Effector memory CD8-positive, alpha-beta T cell (primary cell): Measurements from ENCODE around the gene KIAA1210.

Source experiments
- ATAC-seq: fragments of 150-1000 bp; cut with Tn5 transposase; replicated peaks from 2 replicates; pipeline ENCODE4 v1.10.0; 2021; ENCODE audit warnings: mild to moderate bottlenecking, moderate library complexity
- DNase-seq, 3 experiments: peaks; one replicate each; pipeline ENCODE4 v3.0.0; 2021
- H3K27ac Mint-ChIP-seq, 2 donors: one replicate each; pipeline ENCODE4 v1.8.0; 2022; ENCODE audit warnings: mild to moderate bottlenecking in 2 of 2, mixed read lengths in 2 of 2, moderate library complexity in 2 of 2
- H3K27me3 Mint-ChIP-seq, 2 donors: one replicate each; pipeline ENCODE4 v1.8.0; 2022; ENCODE audit warnings: mixed read lengths in 2 of 2
- H3K36me3 Mint-ChIP-seq: one replicate; pipeline ENCODE4 v1.8.0; 2022; ENCODE audit warnings: mild to moderate bottlenecking, moderate library complexity, mixed read lengths; ENCODE audit not compliant: insufficient read depth
- H3K4me1 Mint-ChIP-seq, 2 donors: one replicate each; pipeline ENCODE4 v1.8.0; 2022; ENCODE audit warnings: low read depth in 2 of 2, mixed read lengths in 2 of 2
- H3K4me3 Mint-ChIP-seq, 2 donors: one replicate each; pipeline ENCODE4 v1.8.0; 2022; ENCODE audit warnings: mild to moderate bottlenecking in 2 of 2, mixed read lengths in 2 of 2, moderate library complexity in 2 of 2
- H3K9me3 Mint-ChIP-seq, 2 donors: one replicate each; pipeline ENCODE4 v1.8.0; 2022; ENCODE audit warnings: mixed read lengths in 2 of 2

KIAA1210 gene

DNA sequence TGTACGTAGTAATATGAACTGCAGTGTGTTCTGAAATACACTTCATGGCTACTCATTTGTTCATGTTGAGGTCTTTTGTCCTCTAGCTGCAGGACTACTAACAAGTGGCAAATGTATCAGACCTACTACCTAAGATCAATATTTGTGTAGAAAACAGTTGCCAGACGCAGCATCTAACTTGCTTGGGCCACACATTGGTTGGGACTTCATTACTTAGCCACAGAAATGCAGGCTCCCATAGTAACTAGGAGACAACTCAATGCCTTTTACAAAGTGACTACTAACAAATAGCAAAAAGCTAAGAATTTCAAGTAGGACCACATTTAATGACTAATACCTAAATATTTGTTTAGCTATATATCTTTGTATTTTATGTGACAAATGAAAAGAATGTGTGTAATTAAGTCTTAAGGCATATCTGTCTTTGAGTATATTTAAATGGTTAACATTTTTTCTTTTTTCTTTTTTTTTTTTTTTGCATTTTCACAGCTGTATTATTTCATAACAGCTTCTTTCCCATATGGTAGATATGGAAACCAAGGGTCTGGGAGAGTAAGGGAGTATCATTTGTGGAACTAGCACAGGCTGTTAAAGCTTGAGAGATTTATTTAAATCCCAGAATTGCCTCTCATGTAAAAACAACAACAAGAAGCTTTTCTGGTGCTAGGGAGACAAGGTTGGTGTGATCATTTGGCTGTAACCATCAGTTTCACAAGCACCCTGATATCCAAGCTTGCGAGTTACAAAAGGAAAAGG, 52.2 kb downstream of the KIAA1210 start:
- peaks cover 0 to 13% of the 10 kb centered on the region in 2 donors for H3K27me3 Mint-ChIP-seq
- ATAC-seq (no peak), DNase-seq (no peak)
- H3K4me1 Mint-ChIP-seq: no peaks in the 10 kb centered on the region
- H3K27ac Mint-ChIP-seq: no peak overlapping the region
- no peaks in the 10 kb centered on the region for H3K36me3 Mint-ChIP-seq
- H3K4me3 Mint-ChIP-seq: no peak overlapping the region
- H3K9me3 Mint-ChIP-seq: no peaks in the 10 kb centered on the region

DNA sequence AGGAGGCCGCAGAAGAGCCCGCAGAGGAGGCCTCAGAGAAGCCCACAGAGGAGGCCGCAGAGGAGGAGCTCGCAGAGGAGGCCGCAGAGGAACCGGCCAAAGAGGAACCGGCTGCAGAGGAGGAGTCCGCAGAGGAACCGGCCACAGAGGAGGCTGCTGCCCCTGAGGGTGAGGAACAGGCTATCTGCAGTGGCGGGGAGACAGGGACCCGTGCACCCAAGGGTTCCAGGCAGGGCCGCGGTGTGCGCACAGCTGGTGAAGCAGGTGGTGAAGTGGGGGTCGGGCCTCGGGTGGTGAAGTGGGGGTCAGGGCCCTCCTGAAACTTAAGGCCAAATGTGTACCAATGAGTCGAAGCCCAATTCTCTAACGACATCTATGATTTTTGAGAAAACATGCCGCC, 53.7 kb downstream of the KIAA1210 start:
- peaks cover 0 to 2% of the 10 kb centered on the region in 2 donors for H3K27me3 Mint-ChIP-seq
- no peaks in the 10 kb centered on the region for H3K36me3 Mint-ChIP-seq
- H3K4me1 Mint-ChIP-seq: no peaks in the 10 kb centered on the region
- DNase-seq: no peak
- H3K4me3 Mint-ChIP-seq: no peak overlapping the region
- H3K9me3 Mint-ChIP-seq: no peaks in the 10 kb centered on the region
- ATAC-seq: no peak
- no peak overlapping the region for H3K27ac Mint-ChIP-seq

GRCh38 chrX:119073200-119073905, 54.3 kb downstream of the KIAA1210 start:
- Mint-ChIP-seq H3K9me3 (no peaks in the 10 kb centered on the region), H3K4me3 (no peak overlapping the region), H3K4me1 (no peaks in the 10 kb centered on the region), H3K27me3 (no peaks in the 10 kb centered on the region), H3K36me3 (no peaks in the 10 kb centered on the region), H3K27ac (no peak overlapping the region)
- ATAC-seq (no peak), DNase-seq (no peak)

GRCh38 chrX:119072744-119073143, 54.9 kb downstream of the KIAA1210 start, which contains the start of gene CT47C1:
Gene CT47C1 (plus strand): TSS chrX:119072993. CDS start chrX:119073226, 233 bp downstream.
- ATAC-seq (no peak), DNase-seq (no peak)
- H3K36me3 Mint-ChIP-seq: no peaks in the 10 kb centered on the region
- no peak within 1 kb of the TSS for H3K4me3 Mint-ChIP-seq
- no peak within 1 kb of the TSS for H3K27ac Mint-ChIP-seq
- no peaks in the 10 kb centered on the region for H3K9me3 Mint-ChIP-seq
- H3K4me1 Mint-ChIP-seq: no peaks in the 10 kb centered on the region
- H3K27me3 Mint-ChIP-seq: no peaks in the 10 kb centered on the region

DNA sequence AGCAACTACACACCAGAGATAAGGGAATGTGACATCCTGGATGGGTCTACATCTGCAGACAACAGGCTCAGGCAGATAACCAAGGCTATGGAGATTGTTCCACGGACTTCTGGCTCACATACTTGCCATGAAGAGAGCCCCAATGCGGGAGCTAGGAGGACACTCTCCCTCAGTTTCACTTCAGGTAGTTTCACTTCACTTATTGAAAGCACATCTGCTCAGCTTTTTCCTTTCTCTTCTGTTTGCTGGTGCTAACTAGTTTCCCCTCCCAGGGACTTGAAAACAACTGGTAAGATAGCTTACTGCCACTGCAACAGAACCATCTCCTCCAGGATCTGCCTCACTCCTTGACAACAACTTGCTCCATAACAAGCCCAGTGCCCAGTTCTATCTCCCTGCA, 56.2 kb downstream of the KIAA1210 start:
- Mint-ChIP-seq H3K4me1 (no peaks in the 10 kb centered on the region), H3K4me3 (no peak overlapping the region), H3K27me3 (no peaks in the 10 kb centered on the region), H3K27ac (no peak overlapping the region), H3K9me3 (no peaks in the 10 kb centered on the region), H3K36me3 (no peaks in the 10 kb centered on the region)
- DNase-seq (no peak), ATAC-seq (no peak)

DNA sequence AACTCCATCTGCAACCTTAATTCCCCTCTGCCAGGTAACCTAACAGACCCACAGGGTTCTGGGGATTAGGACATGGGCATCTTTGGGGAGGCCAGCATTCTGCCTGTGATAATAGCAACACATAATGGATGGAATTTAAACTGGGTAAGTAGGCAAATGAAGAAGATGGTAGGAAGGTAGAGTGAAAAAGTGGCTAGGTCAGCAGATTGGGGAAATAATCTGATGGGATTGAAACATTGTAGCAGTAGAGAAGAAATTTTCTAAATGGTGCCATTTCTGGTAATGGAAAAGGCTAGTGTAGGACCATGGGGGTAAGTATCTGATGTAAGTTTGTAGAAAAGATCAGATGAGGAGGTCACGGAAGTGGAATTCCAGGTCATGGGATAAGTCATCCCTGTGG, 57.9 kb downstream of the KIAA1210 start:
- ATAC-seq (no peak), DNase-seq (no peak)
- Mint-ChIP-seq H3K4me3 (no peak overlapping the region), H3K9me3 (no peaks in the 10 kb centered on the region), H3K36me3 (no peaks in the 10 kb centered on the region), H3K27me3 (no peaks in the 10 kb centered on the region), H3K27ac (no peak overlapping the region), H3K4me1 (no peaks in the 10 kb centered on the region)

- no peaks in the 10 kb centered on the region for H3K27me3 Mint-ChIP-seq
- no peak overlapping the region for H3K27ac Mint-ChIP-seq
- H3K4me3 Mint-ChIP-seq: no peak overlapping the region
- H3K9me3 Mint-ChIP-seq: no peaks in the 10 kb centered on the region
- DNase-seq: no peak
- ATAC-seq: no peak
- H3K36me3 Mint-ChIP-seq: no peaks in the 10 kb centered on the region
- no peaks in the 10 kb centered on the region for H3K4me1 Mint-ChIP-seq
Observed at GRCh38 chrX:119069128-119069527, 58.5 kb downstream of the KIAA1210 start.

DNA sequence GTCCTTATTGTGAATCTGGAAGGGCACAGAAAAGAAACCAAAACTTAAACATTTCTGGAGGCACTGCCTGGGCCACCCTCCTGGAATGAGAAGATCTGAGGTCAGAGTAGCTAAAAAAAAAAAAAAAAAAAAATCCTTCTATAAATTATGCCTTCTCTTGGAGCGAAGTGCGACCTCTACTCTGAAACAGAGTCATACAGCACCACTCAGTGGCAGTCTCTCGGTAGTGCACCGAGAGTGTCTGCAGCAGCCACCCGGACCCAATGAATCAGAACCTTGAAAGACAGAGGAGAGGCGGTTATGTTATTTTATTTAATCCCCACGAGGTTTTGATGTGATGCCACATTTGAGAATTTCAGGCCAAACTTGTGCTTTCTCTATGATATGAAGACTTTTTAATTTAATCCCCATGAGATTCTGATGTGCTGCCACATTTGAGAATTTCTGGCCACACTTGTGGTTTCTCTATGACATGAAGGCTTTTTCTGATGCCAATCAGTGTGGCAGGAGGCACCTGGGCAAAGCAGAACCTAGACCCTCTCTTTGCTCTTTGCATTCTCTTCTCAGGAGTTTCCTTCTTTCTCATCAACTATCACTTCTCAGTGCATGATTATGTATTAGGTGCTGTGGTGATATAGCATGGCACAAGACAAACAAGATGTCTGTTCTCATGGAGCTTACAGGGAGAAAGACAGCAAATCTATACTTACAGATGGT, 60.4 kb downstream of the KIAA1210 start:
- H3K9me3 Mint-ChIP-seq: no peaks in the 10 kb centered on the region
- no peaks in the 10 kb centered on the region for H3K36me3 Mint-ChIP-seq
- no peaks in the 10 kb centered on the region for H3K27me3 Mint-ChIP-seq
- no peak overlapping the region for H3K27ac Mint-ChIP-seq
- peak in 2 of 3 experiments; percentile 1 for DNase-seq
- H3K4me1 Mint-ChIP-seq: no peaks in the 10 kb centered on the region
- H3K4me3 Mint-ChIP-seq: no peak overlapping the region
- no peak for ATAC-seq

DNA sequence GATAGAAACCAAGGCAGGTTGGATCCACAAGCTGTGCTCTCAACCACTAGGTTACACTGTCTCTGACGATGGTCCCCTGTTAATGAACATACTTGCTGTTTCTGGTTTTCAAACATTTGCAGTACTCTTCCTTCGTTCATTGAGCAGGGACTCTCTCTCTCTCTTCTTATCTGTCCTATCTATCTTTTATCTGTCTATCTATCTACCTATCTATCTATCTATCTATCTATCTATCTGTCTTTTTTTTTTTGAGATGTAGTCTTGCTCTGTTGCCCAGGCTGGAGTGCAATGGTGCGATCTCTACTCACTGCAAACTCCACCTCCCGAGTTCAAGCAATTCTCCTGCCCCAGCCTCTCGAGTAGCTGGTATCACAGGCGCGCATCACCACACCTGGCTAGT, 64.2 kb downstream of the KIAA1210 start:
- H3K27ac Mint-ChIP-seq: peak overlapping the region in 1 of 2 donors; percentile 15
- ATAC-seq (no peak), DNase-seq (no peak)
- H3K27me3 Mint-ChIP-seq: no peaks in the 10 kb centered on the region
- H3K4me3 Mint-ChIP-seq: no peak overlapping the region
- no peaks in the 10 kb centered on the region for H3K36me3 Mint-ChIP-seq
- H3K4me1 Mint-ChIP-seq: no peaks in the 10 kb centered on the region
- no peaks in the 10 kb centered on the region for H3K9me3 Mint-ChIP-seq

DNA sequence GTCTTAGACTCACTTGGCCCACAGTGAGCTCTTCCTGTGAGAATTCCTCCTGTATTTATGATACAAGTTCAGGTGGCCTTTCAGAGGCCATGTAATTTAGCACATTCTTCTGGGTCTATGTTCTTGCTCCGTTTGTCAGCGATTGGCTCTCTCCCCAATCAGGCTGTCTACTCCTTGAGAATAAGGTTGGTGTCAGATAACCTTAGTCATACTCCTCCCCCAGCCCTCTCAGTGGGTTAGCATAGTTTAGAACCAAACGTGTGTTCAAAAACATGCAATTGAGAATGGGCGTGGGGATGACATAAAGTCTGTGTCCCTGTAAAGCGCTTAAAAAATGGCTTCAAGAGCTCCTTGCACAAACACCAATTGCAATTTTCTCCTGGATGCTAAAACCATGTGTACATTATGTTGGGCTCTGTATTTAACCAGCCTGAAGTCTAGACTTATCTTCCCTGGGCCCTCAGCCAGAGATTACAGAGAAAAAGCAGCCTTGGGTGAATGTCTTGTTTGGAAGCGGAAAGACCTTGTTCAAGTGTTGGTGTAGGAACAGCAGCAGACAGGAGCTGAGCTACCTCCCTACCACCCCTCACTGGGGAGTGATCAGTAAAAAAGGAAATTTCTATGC, 64.8 kb downstream of the KIAA1210 start:
- Mint-ChIP-seq H3K36me3 (no peaks in the 10 kb centered on the region), H3K4me3 (no peak overlapping the region), H3K9me3 (no peaks in the 10 kb centered on the region), H3K4me1 (no peaks in the 10 kb centered on the region), H3K27ac (no peak overlapping the region), H3K27me3 (no peaks in the 10 kb centered on the region)
- DNase-seq (no peak), ATAC-seq (no peak)

DNA sequence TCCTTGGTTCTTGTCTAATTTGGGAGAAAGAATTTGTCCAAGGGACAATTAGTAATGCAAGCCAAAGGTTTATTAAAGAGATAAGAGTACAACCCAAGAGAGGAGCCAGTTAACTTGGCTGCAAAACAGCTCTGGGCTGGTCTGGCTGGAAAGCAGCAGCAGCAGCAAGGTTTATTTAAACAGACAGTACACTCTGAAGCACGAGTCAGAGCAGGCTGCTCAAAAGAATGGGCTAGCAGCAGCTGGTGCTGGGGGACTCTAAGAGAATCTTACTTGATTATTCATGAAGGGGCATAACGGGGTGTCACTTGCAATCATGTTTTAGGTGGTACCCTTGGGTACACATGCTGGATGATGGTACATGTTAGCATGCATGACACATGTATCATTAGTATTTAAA, 71.9 kb downstream of the KIAA1210 start:
- Mint-ChIP-seq H3K27ac (no peak overlapping the region), H3K36me3 (no peaks in the 10 kb centered on the region), H3K9me3 (no peaks in the 10 kb centered on the region), H3K4me1 (no peaks in the 10 kb centered on the region), H3K4me3 (no peak overlapping the region), H3K27me3 (peaks cover 0 to 11% of the 10 kb centered on the region in 2 donors)
- ATAC-seq: no peak
- DNase-seq: no peak

GRCh38 chrX:119045884-119046283, 81.7 kb downstream of the KIAA1210 start:
- H3K9me3 Mint-ChIP-seq: no peaks in the 10 kb centered on the region
- no peaks in the 10 kb centered on the region for H3K36me3 Mint-ChIP-seq
- peaks cover 0 to 9% of the 10 kb centered on the region in 2 donors for H3K27me3 Mint-ChIP-seq
- no peak for DNase-seq
- ATAC-seq: no peak
- H3K4me1 Mint-ChIP-seq: no peaks in the 10 kb centered on the region
- H3K4me3 Mint-ChIP-seq: no peak overlapping the region
- H3K27ac Mint-ChIP-seq: no peak overlapping the region

GRCh38 chrX:119042996-119043395, 84.6 kb downstream of the KIAA1210 start:
- DNase-seq (no peak), ATAC-seq (no peak)
- Mint-ChIP-seq H3K27ac (no peak overlapping the region), H3K4me1 (no peaks in the 10 kb centered on the region), H3K4me3 (no peak overlapping the region), H3K27me3 (peaks cover 0 to 10% of the 10 kb centered on the region in 2 donors), H3K9me3 (no peaks in the 10 kb centered on the region), H3K36me3 (no peaks in the 10 kb centered on the region)
